ENCODE data around the gene CHCHD4. TPM values are rescaled to one million over a fixed set of nuclear protein-coding genes. Genes with fewer than 3 reads are reported as not detected.

The CHCHD4 gene
- total RNA-seq, 1 experiment from 2014 or later: 27.5 TPM

DNA sequence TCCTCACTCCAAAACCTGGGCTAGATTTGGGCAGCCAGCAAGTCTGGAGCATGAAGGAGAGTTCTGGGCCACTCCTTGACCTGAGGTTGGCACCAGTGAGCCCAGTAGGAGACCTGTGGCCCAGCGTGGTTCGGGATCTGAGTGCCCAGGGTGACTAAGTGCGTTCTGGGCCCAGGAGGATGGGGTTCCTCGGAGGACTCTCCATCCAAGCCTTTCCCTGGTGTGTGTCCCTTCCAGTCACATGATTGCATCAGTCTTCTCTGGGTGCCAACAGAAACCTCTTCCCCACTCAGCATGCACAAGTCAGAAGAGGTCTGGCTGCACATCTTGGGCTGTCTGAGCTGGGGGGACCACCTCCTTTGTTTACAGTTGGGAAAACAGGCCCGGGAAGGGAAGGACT lies 15.1 kb upstream of the CHCHD4 start:
- no peaks in the 10 kb centered on the region for H3K27me3 Mint-ChIP-seq (ENCODE audit: low read depth)
- no peak overlapping the region; the same call in 1 of the 2 replicates for H3K27ac Mint-ChIP-seq
- peaks cover 17% of the 10 kb centered on the region for H3K36me3 Mint-ChIP-seq
- no peak overlapping the region for H3K4me3 Mint-ChIP-seq
- peaks cover 7% of the 10 kb centered on the region; the same call in 1 of the 2 replicates for H3K4me1 Mint-ChIP-seq
- H3K9me3 Mint-ChIP-seq: no peaks in the 10 kb centered on the region
- POLR2A ChIA-PET: no interaction called here
- ATAC-seq (no peak), DNase-seq (ENCODE audit: low spot score) (no peak)
- TF ChIP-seq FOXK1 (CRISPR knock-in tag; IDR thresholded peaks at IDR 0.05) (no peak), FOXJ3 (CRISPR knock-in tag; IDR thresholded peaks at IDR 0.05; ENCODE audit: borderline replicate concordance) (no peak), TCF7 (CRISPR knock-in tag; IDR thresholded peaks at IDR 0.05; ENCODE audit: low read depth) (no peak), HMGA2 (CRISPR knock-in tag; IDR thresholded peaks at IDR 0.05) (no peak), MXD4 (CRISPR knock-in tag; IDR thresholded peaks at IDR 0.05; ENCODE audit: borderline replicate concordance) (no peak), ZNF219 (CRISPR knock-in tag; IDR thresholded peaks at IDR 0.05; ENCODE audit: borderline replicate concordance) (no peak), ZNF121 (CRISPR knock-in tag; IDR thresholded peaks at IDR 0.05) (no peak), FOXP1 (CRISPR knock-in tag; IDR thresholded peaks at IDR 0.05; ENCODE audit: borderline replicate concordance) (no peak)
- TF ChIP-seq, protein P1, sequence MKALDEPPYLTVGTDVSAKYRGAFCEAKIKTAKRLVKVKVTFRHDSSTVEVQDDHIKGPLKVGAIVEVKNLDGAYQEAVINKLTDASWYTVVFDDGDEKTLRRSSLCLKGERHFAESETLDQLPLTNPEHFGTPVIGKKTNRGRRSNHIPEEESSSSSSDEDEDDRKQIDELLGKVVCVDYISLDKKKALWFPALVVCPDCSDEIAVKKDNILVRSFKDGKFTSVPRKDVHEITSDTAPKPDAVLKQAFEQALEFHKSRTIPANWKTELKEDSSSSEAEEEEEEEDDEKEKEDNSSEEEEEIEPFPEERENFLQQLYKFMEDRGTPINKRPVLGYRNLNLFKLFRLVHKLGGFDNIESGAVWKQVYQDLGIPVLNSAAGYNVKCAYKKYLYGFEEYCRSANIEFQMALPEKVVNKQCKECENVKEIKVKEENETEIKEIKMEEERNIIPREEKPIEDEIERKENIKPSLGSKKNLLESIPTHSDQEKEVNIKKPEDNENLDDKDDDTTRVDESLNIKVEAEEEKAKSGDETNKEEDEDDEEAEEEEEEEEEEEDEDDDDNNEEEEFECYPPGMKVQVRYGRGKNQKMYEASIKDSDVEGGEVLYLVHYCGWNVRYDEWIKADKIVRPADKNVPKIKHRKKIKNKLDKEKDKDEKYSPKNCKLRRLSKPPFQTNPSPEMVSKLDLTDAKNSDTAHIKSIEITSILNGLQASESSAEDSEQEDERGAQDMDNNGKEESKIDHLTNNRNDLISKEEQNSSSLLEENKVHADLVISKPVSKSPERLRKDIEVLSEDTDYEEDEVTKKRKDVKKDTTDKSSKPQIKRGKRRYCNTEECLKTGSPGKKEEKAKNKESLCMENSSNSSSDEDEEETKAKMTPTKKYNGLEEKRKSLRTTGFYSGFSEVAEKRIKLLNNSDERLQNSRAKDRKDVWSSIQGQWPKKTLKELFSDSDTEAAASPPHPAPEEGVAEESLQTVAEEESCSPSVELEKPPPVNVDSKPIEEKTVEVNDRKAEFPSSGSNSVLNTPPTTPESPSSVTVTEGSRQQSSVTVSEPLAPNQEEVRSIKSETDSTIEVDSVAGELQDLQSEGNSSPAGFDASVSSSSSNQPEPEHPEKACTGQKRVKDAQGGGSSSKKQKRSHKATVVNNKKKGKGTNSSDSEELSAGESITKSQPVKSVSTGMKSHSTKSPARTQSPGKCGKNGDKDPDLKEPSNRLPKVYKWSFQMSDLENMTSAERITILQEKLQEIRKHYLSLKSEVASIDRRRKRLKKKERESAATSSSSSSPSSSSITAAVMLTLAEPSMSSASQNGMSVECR (CRISPR knock-in tag; IDR thresholded peaks at IDR 0.05; ENCODE audit: borderline replicate concordance): no peak
- TF ChIP-seq, protein P2, sequence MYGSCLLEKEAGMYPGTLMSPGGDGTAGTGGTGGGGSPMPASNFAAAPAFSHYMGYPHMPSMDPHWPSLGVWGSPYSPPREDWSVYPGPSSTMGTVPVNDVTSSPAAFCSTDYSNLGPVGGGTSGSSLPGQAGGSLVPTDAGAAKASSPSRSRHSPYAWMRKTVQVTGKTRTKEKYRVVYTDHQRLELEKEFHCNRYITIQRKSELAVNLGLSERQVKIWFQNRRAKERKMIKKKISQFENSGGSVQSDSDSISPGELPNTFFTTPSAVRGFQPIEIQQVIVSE (CRISPR knock-in tag; IDR thresholded peaks at IDR 0.05; ENCODE audit: borderline replicate concordance): no peak
- TF ChIP-seq, protein P3, sequence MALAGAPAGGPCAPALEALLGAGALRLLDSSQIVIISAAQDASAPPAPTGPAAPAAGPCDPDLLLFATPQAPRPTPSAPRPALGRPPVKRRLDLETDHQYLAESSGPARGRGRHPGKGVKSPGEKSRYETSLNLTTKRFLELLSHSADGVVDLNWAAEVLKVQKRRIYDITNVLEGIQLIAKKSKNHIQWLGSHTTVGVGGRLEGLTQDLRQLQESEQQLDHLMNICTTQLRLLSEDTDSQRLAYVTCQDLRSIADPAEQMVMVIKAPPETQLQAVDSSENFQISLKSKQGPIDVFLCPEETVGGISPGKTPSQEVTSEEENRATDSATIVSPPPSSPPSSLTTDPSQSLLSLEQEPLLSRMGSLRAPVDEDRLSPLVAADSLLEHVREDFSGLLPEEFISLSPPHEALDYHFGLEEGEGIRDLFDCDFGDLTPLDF (CRISPR knock-in tag; IDR thresholded peaks at IDR 0.05): no peak
- TF ChIP-seq, protein P4, sequence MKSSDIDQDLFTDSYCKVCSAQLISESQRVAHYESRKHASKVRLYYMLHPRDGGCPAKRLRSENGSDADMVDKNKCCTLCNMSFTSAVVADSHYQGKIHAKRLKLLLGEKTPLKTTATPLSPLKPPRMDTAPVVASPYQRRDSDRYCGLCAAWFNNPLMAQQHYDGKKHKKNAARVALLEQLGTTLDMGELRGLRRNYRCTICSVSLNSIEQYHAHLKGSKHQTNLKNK (CRISPR knock-in tag; IDR thresholded peaks at IDR 0.05): no peak
- CTCF ChIA-PET: interaction anchor here (4.9 kb wide), 1 partner anchor 243 kb away, joined by 18 read pairs; no protein-coding TSS in a partner anchor

DNA sequence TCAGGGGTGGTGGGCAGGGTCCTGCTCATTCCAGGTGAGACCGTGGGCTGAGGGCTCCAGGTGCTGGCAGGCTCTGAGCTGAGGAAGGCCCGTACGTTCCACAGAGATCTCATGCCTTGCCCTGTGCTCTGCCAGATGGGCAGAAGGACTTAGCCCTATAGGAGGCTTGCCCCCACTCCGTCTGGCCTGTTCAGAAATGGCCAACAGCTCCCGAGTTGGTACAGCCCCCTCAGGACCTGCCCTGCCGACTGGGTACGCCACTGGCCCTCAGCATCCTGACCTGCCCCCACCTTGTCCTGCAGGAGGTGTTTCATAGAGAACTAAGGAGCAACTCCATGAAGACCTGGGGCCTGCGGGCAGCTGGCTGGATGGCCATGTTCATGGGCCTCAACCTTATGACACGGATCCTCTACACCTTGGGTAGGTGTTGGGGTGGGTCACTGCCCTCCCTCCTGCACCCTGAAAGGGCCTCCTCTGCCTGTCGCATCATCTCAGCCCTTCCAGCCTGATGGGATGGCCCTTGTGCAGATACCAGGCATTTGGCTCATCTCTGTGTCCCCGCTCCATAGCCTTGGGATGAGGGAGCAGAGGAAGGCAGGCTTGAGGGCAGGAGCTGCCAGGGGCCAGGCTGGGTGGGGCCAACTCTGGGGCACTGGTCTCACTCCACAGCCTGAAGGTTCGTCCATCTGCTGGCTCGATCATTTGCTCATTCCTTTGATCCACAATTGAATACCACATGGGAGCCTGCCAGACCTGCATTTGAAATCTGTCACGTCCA lies 14.4 kb upstream of the CHCHD4 start:
- no peaks in the 10 kb centered on the region for H3K9me3 Mint-ChIP-seq
- ChIA-PET POLR2A (no interaction called here), CTCF (interaction anchor here (4.9 kb wide), 1 partner anchor 242 kb away, joined by 18 read pairs; no protein-coding TSS in a partner anchor)
- peaks cover 2% of the 10 kb centered on the region; the same call in 1 of the 2 replicates for H3K4me1 Mint-ChIP-seq
- H3K36me3 Mint-ChIP-seq: peaks cover 19% of the 10 kb centered on the region
- no peak for DNase-seq (ENCODE audit: low spot score)
- ATAC-seq: no peak
- H3K27ac Mint-ChIP-seq: no peak overlapping the region; the same call in 1 of the 2 replicates
- no peak overlapping the region for H3K4me3 Mint-ChIP-seq
- no peaks in the 10 kb centered on the region for H3K27me3 Mint-ChIP-seq (ENCODE audit: low read depth)
- no peak for TF ChIP-seq FOXJ3 (CRISPR knock-in tag; IDR thresholded peaks at IDR 0.05; ENCODE audit: borderline replicate concordance)
- TF ChIP-seq CBFB (CRISPR knock-in tag; IDR thresholded peaks at IDR 0.05; ENCODE audit: low read depth): no peak
- no peak for TF ChIP-seq ZNF138 (CRISPR knock-in tag; conservative IDR thresholded peaks at IDR 0.05)
- no peak for TF ChIP-seq CREM (CRISPR knock-in tag; IDR thresholded peaks at IDR 0.05)
- TF ChIP-seq, protein P5, sequence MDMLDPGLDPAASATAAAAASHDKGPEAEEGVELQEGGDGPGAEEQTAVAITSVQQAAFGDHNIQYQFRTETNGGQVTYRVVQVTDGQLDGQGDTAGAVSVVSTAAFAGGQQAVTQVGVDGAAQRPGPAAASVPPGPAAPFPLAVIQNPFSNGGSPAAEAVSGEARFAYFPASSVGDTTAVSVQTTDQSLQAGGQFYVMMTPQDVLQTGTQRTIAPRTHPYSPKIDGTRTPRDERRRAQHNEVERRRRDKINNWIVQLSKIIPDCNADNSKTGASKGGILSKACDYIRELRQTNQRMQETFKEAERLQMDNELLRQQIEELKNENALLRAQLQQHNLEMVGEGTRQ (CRISPR knock-in tag; IDR thresholded peaks at IDR 0.05): no peak
- TF ChIP-seq, protein P6, sequence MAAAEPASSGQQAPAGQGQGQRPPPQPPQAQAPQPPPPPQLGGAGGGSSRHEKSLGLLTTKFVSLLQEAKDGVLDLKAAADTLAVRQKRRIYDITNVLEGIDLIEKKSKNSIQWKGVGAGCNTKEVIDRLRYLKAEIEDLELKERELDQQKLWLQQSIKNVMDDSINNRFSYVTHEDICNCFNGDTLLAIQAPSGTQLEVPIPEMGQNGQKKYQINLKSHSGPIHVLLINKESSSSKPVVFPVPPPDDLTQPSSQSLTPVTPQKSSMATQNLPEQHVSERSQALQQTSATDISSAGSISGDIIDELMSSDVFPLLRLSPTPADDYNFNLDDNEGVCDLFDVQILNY (CRISPR knock-in tag; IDR thresholded peaks at IDR 0.05): no peak
- TF ChIP-seq ZNF671 (CRISPR knock-in tag; IDR thresholded peaks at IDR 0.05): no peak
- TF ChIP-seq, protein P7, sequence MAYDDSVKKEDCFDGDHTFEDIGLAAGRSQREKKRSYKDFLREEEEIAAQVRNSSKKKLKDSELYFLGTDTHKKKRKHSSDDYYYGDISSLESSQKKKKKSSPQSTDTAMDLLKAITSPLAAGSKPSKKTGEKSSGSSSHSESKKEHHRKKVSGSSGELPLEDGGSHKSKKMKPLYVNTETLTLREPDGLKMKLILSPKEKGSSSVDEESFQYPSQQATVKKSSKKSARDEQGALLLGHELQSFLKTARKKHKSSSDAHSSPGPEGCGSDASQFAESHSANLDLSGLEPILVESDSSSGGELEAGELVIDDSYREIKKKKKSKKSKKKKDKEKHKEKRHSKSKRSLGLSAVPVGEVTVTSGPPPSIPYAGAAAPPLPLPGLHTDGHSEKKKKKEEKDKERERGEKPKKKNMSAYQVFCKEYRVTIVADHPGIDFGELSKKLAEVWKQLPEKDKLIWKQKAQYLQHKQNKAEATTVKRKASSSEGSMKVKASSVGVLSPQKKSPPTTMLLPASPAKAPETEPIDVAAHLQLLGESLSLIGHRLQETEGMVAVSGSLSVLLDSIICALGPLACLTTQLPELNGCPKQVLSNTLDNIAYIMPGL (CRISPR knock-in tag; IDR thresholded peaks at IDR 0.05): no peak
- TF ChIP-seq, protein P8, sequence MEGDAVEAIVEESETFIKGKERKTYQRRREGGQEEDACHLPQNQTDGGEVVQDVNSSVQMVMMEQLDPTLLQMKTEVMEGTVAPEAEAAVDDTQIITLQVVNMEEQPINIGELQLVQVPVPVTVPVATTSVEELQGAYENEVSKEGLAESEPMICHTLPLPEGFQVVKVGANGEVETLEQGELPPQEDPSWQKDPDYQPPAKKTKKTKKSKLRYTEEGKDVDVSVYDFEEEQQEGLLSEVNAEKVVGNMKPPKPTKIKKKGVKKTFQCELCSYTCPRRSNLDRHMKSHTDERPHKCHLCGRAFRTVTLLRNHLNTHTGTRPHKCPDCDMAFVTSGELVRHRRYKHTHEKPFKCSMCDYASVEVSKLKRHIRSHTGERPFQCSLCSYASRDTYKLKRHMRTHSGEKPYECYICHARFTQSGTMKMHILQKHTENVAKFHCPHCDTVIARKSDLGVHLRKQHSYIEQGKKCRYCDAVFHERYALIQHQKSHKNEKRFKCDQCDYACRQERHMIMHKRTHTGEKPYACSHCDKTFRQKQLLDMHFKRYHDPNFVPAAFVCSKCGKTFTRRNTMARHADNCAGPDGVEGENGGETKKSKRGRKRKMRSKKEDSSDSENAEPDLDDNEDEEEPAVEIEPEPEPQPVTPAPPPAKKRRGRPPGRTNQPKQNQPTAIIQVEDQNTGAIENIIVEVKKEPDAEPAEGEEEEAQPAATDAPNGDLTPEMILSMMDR (IDR thresholded peaks at IDR 0.05): no peak
- TF ChIP-seq OVOL2 (CRISPR knock-in tag; IDR thresholded peaks at IDR 0.05; ENCODE audit: borderline replicate concordance): no peak
- no peak for TF ChIP-seq GABPB1 (CRISPR knock-in tag; IDR thresholded peaks at IDR 0.05)
